ENCODE data around the gene IGF2R.

Gene IGF2R

GRCh38 chr6:160007145-160007544, 38.3 kb downstream of the IGF2R start:
- no peak for DNase-seq
- in situ Hi-C loops (cut with HindIII; ENCODE audit: low pct_ligation_motif_present, low pct_unique_long_range_greater_than_20kb, low sequenced_read_pairs) = no loop called here

GRCh38 chr6:160007611-160008010, 38.7 kb downstream of the IGF2R start:
- no peak for DNase-seq
- in situ Hi-C loops (cut with HindIII; ENCODE audit: low pct_ligation_motif_present, low pct_unique_long_range_greater_than_20kb, low sequenced_read_pairs) = no loop called here

GRCh38 chr6:160010067-160010466, 41.2 kb downstream of the IGF2R start:
- no peak for DNase-seq
- in situ Hi-C loops (cut with HindIII; ENCODE audit: low pct_ligation_motif_present, low pct_unique_long_range_greater_than_20kb, low sequenced_read_pairs) = no loop called here

GRCh38 chr6:160013987-160014868, 45.3 kb downstream of the IGF2R start:
- in situ Hi-C loops (cut with HindIII; ENCODE audit: low pct_ligation_motif_present, low pct_unique_long_range_greater_than_20kb, low sequenced_read_pairs) = no loop called here
- peak; percentile 21 for DNase-seq

GRCh38 chr6:160014869-160015182, 45.9 kb downstream of the IGF2R start:
- in situ Hi-C loops (cut with HindIII; ENCODE audit: low pct_ligation_motif_present, low pct_unique_long_range_greater_than_20kb, low sequenced_read_pairs) = no loop called here
- no peak for DNase-seq

GRCh38 chr6:160015778-160016684, 47.1 kb downstream of the IGF2R start:
- in situ Hi-C loops (cut with HindIII; ENCODE audit: low pct_ligation_motif_present, low pct_unique_long_range_greater_than_20kb, low sequenced_read_pairs) = no loop called here
- no peak for DNase-seq

GRCh38 chr6:160022101-160022500, 53.2 kb downstream of the IGF2R start:
- no peak for DNase-seq
- in situ Hi-C loops (cut with HindIII; ENCODE audit: low pct_ligation_motif_present, low pct_unique_long_range_greater_than_20kb, low sequenced_read_pairs) = no loop called here

DNA sequence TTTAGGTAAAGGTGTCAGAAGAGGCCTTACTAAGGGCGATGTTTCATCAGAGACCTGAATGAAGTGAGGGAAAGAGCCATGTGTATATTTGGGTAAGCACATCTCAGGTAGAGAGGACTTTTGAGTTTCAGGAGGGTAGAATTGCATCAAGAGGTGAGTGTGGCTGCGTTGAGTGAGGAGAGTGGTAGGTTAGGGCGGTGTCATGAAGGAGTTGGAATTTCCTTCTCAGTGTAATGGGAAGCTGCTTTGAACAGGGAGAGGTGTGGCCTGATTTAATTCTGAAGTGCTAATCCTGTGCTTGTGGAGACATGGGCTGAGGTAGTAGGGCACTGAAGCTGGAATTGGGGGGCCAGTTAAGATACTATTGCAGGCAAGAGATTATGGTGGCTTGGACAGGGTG, 53.9 kb downstream of the IGF2R start:
- DNase-seq = no peak
- in situ Hi-C loops (cut with HindIII; ENCODE audit: low pct_ligation_motif_present, low pct_unique_long_range_greater_than_20kb, low sequenced_read_pairs) = no loop called here

DNA sequence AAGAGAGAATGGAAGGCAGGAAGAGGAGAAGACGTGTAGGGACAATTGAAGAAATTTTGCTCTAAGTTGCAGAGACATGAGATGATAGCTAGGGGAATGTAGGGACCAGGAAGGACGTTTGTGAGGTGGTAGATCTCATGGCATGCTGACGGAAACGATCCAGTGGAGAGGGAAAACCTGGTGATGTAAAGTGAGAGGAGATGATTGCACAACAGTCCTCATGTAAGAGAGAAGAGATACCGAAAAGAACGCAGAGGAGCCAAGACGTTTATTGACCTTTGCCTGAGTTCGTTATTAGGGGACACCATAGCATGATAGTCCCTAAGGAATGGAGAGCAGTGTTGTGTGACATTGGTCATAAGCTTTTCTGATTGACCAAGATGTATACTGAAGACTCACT, 55.3 kb downstream of the IGF2R start:
- no peak for DNase-seq
- in situ Hi-C loops (cut with HindIII; ENCODE audit: low pct_ligation_motif_present, low pct_unique_long_range_greater_than_20kb, low sequenced_read_pairs) = no loop called here

DNA sequence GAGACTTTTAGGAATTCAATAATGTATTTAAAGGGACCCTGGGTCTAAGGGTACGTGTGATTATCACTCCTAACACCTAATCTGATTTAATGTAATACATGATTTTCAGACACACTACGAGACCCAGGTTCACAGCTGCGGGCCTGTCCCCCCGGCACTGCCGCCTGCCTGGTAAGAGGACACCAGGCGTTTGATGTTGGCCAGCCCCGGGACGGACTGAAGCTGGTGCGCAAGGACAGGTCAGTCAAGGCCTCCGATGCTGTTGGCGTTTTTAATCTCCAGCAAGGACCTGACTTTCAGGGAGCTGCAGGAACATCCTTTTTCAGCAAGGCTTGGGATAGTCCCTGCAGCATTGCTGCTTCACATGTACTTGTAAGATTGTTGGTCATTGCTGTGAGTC, 58.2 kb downstream of the IGF2R start:
- in situ Hi-C loops (cut with HindIII; ENCODE audit: low pct_ligation_motif_present, low pct_unique_long_range_greater_than_20kb, low sequenced_read_pairs) = no loop called here
- no peak for DNase-seq

- DNase-seq = no peak
- in situ Hi-C loops (cut with HindIII; ENCODE audit: low pct_ligation_motif_present, low pct_unique_long_range_greater_than_20kb, low sequenced_read_pairs) = no loop called here
Observed at GRCh38 chr6:160027931-160028330, 59.0 kb downstream of the IGF2R start.

DNA sequence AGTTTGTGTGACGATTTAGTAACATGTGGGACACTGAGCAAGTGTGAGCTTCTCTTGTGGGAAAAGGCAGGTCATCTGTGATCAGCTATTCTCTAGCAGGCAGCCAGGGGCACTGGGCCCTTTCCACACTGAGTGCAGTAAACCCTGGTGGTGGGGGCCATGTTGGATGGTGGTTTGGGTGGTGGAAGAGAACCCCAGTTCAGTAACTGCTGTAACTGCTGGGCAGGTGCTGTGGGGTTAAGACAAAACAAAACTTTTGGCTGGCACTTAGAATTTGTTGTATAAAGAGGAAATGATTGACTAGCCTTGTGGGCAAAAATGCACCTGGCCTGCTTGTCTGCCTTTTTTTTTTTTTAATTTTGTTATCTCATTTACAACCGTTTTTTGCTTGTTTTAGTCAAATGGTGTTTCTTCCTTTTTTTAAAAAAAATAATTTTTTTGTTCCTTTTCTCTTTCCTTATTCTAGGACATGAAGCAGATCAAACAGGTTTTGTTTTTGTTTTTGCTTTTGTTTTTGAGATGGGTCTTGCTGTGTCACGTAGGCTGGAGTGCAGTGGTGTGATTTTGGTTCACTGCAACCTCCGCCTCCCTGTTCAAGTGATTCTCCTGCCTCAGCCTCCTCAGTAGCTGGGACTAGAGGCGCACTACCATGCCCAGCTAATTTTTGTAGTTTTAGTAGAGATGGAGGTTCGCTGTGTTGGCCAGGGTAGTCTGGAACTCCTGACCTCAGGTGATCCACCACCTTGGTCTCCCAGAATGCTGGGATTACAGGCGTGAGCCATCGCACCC, 59.8 kb downstream of the IGF2R start:
- in situ Hi-C loops (cut with HindIII; ENCODE audit: low pct_ligation_motif_present, low pct_unique_long_range_greater_than_20kb, low sequenced_read_pairs) = no loop called here
- no peak for DNase-seq

GRCh38 chr6:160029525-160029924, 60.6 kb downstream of the IGF2R start:
- in situ Hi-C loops (cut with HindIII; ENCODE audit: low pct_ligation_motif_present, low pct_unique_long_range_greater_than_20kb, low sequenced_read_pairs) = no loop called here
- DNase-seq = no peak

GRCh38 chr6:160030103-160030502, 61.2 kb downstream of the IGF2R start:
- DNase-seq = peak; percentile 32
- in situ Hi-C loops (cut with HindIII; ENCODE audit: low pct_ligation_motif_present, low pct_unique_long_range_greater_than_20kb, low sequenced_read_pairs) = no loop called here

DNA sequence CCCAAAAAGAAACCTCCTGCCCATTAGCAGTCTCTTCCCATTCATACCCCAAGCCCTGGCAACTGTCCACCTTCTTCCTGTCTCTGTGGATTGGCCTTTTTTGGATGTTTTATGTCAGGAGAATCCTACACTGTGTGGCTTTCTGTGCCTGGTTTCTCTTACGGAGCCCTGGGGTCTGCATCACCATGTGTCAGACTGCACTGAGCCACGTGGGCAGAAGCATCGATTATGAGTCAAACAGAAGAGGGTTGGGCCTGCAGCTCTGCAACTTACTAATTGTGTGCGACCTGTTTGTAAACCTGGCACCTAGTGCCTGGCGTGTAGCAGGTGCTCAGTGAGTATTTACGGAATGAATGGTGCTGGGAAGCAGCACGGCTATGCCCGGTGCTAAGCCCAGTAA, 62.6 kb downstream of the IGF2R start:
- in situ Hi-C loops (cut with HindIII; ENCODE audit: low pct_ligation_motif_present, low pct_unique_long_range_greater_than_20kb, low sequenced_read_pairs) = no loop called here
- DNase-seq = no peak

GRCh38 chr6:160031871-160032270, 63.0 kb downstream of the IGF2R start:
- in situ Hi-C loops (cut with HindIII; ENCODE audit: low pct_ligation_motif_present, low pct_unique_long_range_greater_than_20kb, low sequenced_read_pairs) = no loop called here
- no peak for DNase-seq

DNA sequence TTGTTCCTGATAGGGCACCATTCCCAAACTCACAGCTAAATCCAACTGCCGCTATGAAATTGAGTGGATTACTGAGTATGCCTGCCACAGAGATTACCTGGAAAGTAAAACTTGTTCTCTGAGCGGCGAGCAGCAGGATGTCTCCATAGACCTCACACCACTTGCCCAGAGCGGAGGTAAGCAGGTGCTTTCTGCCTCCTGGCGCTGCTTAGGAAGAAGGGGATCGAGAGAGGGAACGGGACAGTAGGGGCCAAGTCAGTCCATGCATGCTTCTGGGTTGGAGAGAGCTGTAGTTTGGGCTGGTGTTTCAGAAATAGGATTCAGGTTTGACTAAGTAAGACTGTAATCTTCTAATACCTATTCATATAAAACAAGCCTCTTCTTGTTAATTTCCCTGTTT, 63.7 kb downstream of the IGF2R start:
- in situ Hi-C loops (cut with HindIII; ENCODE audit: low pct_ligation_motif_present, low pct_unique_long_range_greater_than_20kb, low sequenced_read_pairs) = no loop called here
- no peak for DNase-seq

DNA sequence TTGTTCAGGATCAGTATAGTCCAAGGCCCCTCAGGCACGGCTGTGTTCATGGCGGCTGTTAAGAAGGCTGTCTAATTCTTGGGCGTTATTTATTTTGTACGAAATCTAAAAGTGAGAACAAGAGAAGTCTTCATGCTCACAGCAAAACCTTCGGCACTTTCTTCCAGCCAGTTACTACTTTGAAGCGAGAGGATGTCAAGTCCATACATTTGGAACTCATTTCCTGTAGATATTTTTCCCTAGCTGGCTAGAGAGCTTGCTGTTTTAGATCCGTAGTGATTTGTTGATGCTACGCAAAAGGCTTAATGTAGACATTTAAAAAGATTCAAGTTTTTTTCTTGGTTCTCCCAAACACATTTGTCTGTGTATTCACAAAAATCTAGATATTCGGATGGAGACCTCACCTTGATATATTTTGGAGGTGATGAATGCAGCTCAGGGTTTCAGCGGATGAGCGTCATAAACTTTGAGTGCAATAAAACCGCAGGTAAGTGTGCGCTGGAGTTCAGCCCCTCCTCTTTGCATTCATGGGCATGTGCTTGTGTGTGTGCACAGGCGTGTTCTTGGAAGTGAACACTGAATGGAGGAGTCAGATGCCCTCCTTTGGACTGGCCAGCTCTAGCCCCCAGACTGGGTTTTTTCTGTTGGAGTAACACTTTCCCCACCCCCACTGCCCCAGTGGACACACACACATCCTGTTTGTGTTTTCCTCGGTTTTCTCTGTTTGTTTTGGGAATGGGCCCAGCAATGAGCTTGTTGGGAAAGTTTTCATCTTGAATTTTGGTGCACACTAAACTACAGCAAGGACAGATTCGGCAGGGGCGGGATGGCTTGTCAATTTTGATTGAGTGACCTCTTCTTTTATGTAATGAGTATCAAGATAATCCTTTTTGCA, 65.4 kb downstream of the IGF2R start:
- no peak for DNase-seq

More for the DNA sequence above, 65.4 kb downstream of the IGF2R start:
- in situ Hi-C loops (cut with HindIII; ENCODE audit: low pct_ligation_motif_present, low pct_unique_long_range_greater_than_20kb, low sequenced_read_pairs) = no loop called here

Data from ACHN (cell line).